ENCODE results near the gene TIMM10.

Gene TIMM10, protein sequence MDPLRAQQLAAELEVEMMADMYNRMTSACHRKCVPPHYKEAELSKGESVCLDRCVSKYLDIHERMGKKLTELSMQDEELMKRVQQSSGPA

GRCh38 chr11:57530596-57531507, at the start of gene TIMM10:
TSS of gene TIMM10 (minus strand) at chr11:57530754. CDS start at chr11:57530189, 565 bp downstream.
- Mint-ChIP-seq H3K27ac (peak within 1 kb of the TSS; percentile 90), H3K4me1 (peaks cover 31% of the 10 kb centered on the region), H3K36me3 (no peaks in the 10 kb centered on the region), H3K9me3 (no peaks in the 10 kb centered on the region), H3K27me3 (no peaks in the 10 kb centered on the region), H3K4me3 (peak within 1 kb of the TSS; percentile 94)

GRCh38 chr11:57574061-57574460, 43.5 kb upstream of the TIMM10 start:
- no peak overlapping the region for H3K27ac Mint-ChIP-seq
- H3K4me3 Mint-ChIP-seq = no peak overlapping the region
- H3K36me3 Mint-ChIP-seq = peaks cover 1% of the 10 kb centered on the region
- no peaks in the 10 kb centered on the region for H3K27me3 Mint-ChIP-seq
- H3K9me3 Mint-ChIP-seq = no peaks in the 10 kb centered on the region
- H3K4me1 Mint-ChIP-seq = peaks cover 13% of the 10 kb centered on the region

DNA sequence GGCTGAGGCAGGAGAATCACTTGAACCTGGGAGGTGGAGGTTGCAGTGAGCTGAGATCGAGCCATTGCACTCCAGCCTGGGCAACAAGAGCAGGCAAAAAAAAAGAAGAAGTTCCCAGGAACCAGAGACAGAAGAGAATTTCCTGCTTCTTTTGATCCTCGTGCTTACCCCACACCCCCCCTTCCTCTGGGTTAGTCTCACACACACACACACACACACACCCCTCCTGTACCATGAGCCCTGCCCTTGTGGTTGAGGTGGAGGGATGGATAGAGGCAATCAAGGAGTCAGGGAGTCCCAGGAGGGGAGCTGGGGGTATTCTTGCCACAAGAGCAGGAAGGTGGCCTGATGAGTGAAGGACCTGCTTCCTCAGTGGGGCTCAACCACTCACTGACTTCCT, 41.1 kb upstream of the TIMM10 start:
- Mint-ChIP-seq H3K36me3 (peaks cover 1% of the 10 kb centered on the region), H3K9me3 (no peaks in the 10 kb centered on the region), H3K4me3 (no peak overlapping the region), H3K4me1 (peaks cover 22% of the 10 kb centered on the region), H3K27me3 (no peaks in the 10 kb centered on the region), H3K27ac (no peak overlapping the region)

DNA sequence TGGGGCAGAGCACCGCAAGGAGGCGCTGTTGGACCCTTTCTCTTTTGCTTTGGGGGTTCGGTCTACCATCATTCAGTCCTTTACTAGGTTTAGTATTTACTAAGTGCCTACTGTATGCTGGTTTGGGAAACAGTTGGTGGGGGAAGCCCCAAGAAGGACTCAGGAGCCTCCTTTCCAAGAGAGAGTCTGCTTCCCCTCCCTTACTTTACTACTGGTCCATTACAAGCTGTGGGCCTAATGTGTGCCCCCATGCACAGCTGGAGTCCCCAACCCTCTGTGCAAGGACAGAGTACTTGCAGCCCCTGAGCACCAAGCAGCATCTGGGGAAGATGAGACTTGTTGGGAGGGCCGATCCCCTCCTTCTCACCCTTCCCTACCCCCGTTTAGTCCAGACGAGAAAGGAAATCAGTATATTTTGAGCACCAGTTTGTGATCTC, 37.8 kb upstream of the TIMM10 start:
- peaks cover 6% of the 10 kb centered on the region for H3K36me3 Mint-ChIP-seq
- no peaks in the 10 kb centered on the region for H3K27me3 Mint-ChIP-seq
- H3K4me1 Mint-ChIP-seq = peaks cover 50% of the 10 kb centered on the region
- H3K27ac Mint-ChIP-seq = peak overlapping the region; percentile 99
- peak overlapping the region; percentile 98 for H3K4me3 Mint-ChIP-seq
- no peaks in the 10 kb centered on the region for H3K9me3 Mint-ChIP-seq

- Mint-ChIP-seq H3K27me3 (no peaks in the 10 kb centered on the region), H3K36me3 (peaks cover 6% of the 10 kb centered on the region), H3K27ac (peak within 1 kb of the TSS; percentile 100), H3K9me3 (no peaks in the 10 kb centered on the region), H3K4me3 (peak within 1 kb of the TSS; percentile 98), H3K4me1 (peaks cover 55% of the 10 kb centered on the region)
These were observed 37.2 kb upstream of the TIMM10 start, which contains the start of gene UBE2L6 for GRCh38 chr11:57567515-57568329. TSS of gene UBE2L6 (minus strand) at chr11:57567672. CDS start at chr11:57567611, 61 bp downstream.

DNA sequence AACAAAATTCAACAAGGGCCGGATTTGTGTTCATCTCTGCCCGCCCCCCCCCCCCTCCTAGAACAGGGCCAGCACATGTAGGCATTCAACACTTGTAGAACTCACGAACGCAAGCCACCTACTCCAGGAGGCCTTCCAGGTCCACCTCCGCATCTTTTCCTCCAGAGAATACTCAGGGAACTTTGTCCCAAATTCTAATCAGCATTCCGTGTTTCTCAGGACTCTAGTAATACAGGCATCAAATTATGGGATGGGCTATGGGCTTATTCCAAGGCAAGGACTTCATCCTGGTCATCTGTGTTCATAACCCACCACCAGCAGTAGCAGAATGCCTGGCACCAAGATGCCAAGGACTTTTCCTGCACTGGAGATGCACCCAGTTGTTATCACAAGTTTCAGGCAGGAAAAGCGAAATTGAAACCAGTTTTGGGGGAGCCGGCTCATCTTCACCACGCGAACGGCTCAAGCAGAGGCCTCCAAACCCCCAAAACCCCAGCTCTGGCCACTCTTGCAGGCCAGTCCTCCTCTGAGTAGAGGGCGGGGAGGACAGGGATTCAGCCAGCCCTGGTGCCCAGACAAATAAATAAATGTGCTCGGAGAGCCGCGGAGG, 36.5 kb upstream of the TIMM10 start:
- Mint-ChIP-seq H3K9me3 (no peaks in the 10 kb centered on the region), H3K27me3 (no peaks in the 10 kb centered on the region), H3K4me1 (peaks cover 59% of the 10 kb centered on the region), H3K4me3 (peak overlapping the region; percentile 95), H3K27ac (peak overlapping the region; percentile 100), H3K36me3 (peaks cover 6% of the 10 kb centered on the region)

- H3K4me3 Mint-ChIP-seq = peak overlapping the region; percentile 95
- H3K27ac Mint-ChIP-seq = peak overlapping the region; percentile 100
- H3K9me3 Mint-ChIP-seq = no peaks in the 10 kb centered on the region
- peaks cover 8% of the 10 kb centered on the region for H3K36me3 Mint-ChIP-seq
- peaks cover 60% of the 10 kb centered on the region for H3K4me1 Mint-ChIP-seq
- no peaks in the 10 kb centered on the region for H3K27me3 Mint-ChIP-seq
These were observed 35.7 kb upstream of the TIMM10 start for GRCh38 chr11:57566005-57566904.

- Mint-ChIP-seq H3K4me3 (peak overlapping the region; percentile 20), H3K9me3 (no peaks in the 10 kb centered on the region), H3K27ac (peak overlapping the region; percentile 30), H3K4me1 (peaks cover 58% of the 10 kb centered on the region), H3K27me3 (no peaks in the 10 kb centered on the region), H3K36me3 (peaks cover 14% of the 10 kb centered on the region)
These were observed 32.0 kb upstream of the TIMM10 start for GRCh38 chr11:57562596-57562995.

DNA sequence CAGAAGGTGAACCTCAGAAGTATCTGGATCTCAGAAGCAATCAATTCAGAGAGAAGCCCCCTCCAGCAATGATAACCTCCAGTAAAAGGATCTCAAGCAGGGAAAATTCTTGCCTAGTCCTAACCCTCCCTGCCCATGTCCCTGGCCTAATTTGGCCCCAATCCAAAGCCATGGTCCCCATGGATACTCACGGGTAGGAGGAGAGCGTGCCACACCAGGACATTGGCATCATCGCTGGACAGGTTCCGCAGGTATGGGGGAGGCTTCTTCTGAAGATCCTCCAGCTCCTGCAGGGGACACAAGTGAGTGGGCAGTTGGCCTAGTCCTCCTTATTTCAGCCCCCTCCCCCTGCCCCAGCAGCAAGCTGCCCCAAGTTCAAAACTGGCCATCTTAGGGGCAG, 29.6 kb upstream of the TIMM10 start:
- Mint-ChIP-seq H3K4me3 (no peak overlapping the region), H3K36me3 (peaks cover 16% of the 10 kb centered on the region), H3K4me1 (peaks cover 50% of the 10 kb centered on the region), H3K27ac (peak overlapping the region; percentile 35), H3K27me3 (no peaks in the 10 kb centered on the region), H3K9me3 (no peaks in the 10 kb centered on the region)

- Mint-ChIP-seq H3K4me3 (no peak overlapping the region), H3K36me3 (peaks cover 7% of the 10 kb centered on the region), H3K9me3 (no peaks in the 10 kb centered on the region), H3K27ac (no peak overlapping the region), H3K4me1 (peaks cover 14% of the 10 kb centered on the region), H3K27me3 (no peaks in the 10 kb centered on the region)
These were observed 25.5 kb upstream of the TIMM10 start for GRCh38 chr11:57556041-57556440.

GRCh38 chr11:57555393-57555792, 24.8 kb upstream of the TIMM10 start:
- peaks cover 6% of the 10 kb centered on the region for H3K36me3 Mint-ChIP-seq
- H3K9me3 Mint-ChIP-seq = no peaks in the 10 kb centered on the region
- H3K4me3 Mint-ChIP-seq = no peak overlapping the region
- peaks cover 10% of the 10 kb centered on the region for H3K4me1 Mint-ChIP-seq
- no peaks in the 10 kb centered on the region for H3K27me3 Mint-ChIP-seq
- H3K27ac Mint-ChIP-seq = peak overlapping the region; percentile 80

DNA sequence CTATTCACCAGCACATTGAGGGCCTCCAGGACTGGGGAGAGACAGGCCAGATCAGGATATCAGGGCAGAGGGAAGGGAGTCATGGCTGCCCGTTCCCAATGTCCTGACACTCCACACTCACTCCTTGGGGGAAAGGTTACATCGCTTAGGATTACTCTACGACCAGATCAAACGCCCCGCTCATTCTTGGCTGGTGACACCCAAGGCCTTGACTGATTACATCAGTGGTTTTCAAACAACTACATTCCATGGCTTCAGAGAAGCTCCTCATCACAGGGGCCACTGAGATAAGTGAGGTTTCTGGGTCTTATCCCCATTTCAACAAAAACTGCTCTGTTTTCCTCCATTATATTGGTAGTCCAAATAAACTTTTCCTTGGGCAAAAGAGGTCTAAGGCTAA, 21.9 kb upstream of the TIMM10 start:
- peaks cover 6% of the 10 kb centered on the region for H3K4me1 Mint-ChIP-seq
- no peak overlapping the region for H3K4me3 Mint-ChIP-seq
- H3K27ac Mint-ChIP-seq = peak overlapping the region; percentile 68
- H3K27me3 Mint-ChIP-seq = no peaks in the 10 kb centered on the region
- no peaks in the 10 kb centered on the region for H3K9me3 Mint-ChIP-seq
- peaks cover 7% of the 10 kb centered on the region for H3K36me3 Mint-ChIP-seq

GRCh38 chr11:57551941-57552340, 21.4 kb upstream of the TIMM10 start:
- Mint-ChIP-seq H3K4me1 (peaks cover 11% of the 10 kb centered on the region), H3K27me3 (no peaks in the 10 kb centered on the region), H3K36me3 (peaks cover 7% of the 10 kb centered on the region), H3K9me3 (no peaks in the 10 kb centered on the region), H3K27ac (no peak overlapping the region), H3K4me3 (no peak overlapping the region)

GRCh38 chr11:57549983-57550382, 19.4 kb upstream of the TIMM10 start:
- Mint-ChIP-seq H3K27ac (peak overlapping the region; percentile 61), H3K27me3 (no peaks in the 10 kb centered on the region), H3K4me3 (no peak overlapping the region), H3K4me1 (peaks cover 8% of the 10 kb centered on the region), H3K36me3 (peaks cover 4% of the 10 kb centered on the region), H3K9me3 (no peaks in the 10 kb centered on the region)
